Activated CD4-positive, alpha-beta T cell treated with anti-CD3 and anti-CD28 coated beads for 4 hours (primary cell): ENCODE results near the gene NCCRP1.
A peak's percentile ranks its signal among the peaks of the same experiment; 100 is the strongest.
"Not testable (repeated sequence)": the region's sequence is repeated elsewhere in the genome, so short reads cannot be mapped to it uniquely, and the experiment has no call there.

ENCODE experiments used
- DNase-seq, 2 donors: peaks; one replicate each; pipeline ENCODE4 v3.0.0-alpha.2; 2020

NCCRP1 gene

DNA sequence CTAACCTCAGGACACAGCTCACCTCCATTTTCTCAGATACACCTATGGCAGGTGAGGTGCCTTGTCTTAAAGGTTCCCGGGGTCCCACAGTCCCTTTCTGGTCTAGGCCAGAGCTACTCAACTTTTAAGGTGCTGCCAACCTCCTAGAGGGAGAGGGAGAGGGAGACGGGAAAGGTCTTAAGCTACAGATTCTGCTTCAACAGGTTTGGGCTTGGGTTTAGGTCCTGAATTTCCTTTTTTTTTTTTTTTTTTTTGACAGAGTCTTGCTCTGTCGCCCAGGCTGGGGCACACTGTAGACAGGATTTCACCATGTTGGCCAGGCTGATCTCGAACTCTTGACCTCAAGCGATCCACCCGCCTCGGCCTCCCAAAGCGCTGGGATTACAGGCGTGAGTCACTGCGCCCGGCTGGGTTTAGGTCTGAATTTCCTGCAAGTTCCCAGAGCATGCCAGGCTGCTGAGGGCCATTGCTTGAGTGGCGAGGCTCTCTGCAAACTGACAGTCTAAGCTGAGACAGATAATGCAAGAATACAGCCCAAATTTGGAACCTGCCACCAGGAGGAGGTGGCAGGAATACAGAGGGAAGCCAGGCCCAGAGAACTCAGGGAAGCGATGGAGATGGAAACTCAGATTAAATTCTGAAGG lies 15.1 kb downstream of the NCCRP1 start:
- no peak for DNase-seq

DNA sequence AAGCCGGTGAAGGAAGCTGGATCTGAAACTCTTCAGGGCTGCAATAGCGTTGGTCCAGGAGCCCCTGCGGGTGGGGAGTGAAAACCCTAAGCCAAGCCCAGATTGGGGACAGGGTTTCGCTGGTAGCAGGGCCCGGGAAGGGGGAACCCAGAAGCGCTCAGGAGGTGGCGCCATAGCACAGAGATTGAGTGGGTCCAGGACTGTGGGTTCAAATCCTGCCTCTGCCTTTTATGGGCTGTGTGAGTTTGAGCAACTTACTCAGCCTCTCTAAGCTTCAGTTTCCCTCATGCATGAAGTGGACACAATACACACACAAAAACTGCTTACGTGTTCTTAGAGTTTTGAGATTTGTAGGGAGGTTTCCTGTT lies 15.6 kb downstream of the NCCRP1 start:
- peak; percentile 33 to 53 for DNase-seq

DNA sequence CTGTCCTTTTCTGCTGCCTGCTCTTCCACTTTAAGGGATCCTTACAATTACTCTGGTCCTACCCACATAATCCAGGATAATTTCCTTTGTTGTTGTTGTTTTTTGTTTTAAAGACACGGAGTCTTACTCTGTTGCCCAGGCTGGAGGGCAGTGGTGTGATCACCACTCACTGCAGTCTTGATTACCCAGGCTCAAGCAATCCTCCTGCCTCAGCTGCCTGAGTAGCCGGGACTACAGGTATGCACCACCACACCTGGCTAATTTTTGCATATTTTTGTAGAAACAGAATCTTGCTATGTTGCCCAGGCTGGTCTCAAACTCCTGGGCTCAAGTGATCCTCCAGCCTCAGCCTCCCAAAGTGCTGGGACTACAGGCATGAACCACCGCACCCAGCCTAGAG lies 18.6 kb downstream of the NCCRP1 start:
- not testable (repeated sequence) for DNase-seq

- no peak for DNase-seq
These were observed 20.3 kb downstream of the NCCRP1 start for GRCh38 chr19:39217094-39217493.

GRCh38 chr19:39218230-39219007 lies 21.7 kb downstream of the NCCRP1 start:
- DNase-seq = no peak

GRCh38 chr19:39219108-39219507 lies 22.3 kb downstream of the NCCRP1 start:
- DNase-seq = not testable (repeated sequence)

GRCh38 chr19:39223703-39224279 lies 27.0 kb downstream of the NCCRP1 start:
- DNase-seq = no peak

- DNase-seq = no peak
These were observed 28.1 kb downstream of the NCCRP1 start for GRCh38 chr19:39224910-39225309.

DNA sequence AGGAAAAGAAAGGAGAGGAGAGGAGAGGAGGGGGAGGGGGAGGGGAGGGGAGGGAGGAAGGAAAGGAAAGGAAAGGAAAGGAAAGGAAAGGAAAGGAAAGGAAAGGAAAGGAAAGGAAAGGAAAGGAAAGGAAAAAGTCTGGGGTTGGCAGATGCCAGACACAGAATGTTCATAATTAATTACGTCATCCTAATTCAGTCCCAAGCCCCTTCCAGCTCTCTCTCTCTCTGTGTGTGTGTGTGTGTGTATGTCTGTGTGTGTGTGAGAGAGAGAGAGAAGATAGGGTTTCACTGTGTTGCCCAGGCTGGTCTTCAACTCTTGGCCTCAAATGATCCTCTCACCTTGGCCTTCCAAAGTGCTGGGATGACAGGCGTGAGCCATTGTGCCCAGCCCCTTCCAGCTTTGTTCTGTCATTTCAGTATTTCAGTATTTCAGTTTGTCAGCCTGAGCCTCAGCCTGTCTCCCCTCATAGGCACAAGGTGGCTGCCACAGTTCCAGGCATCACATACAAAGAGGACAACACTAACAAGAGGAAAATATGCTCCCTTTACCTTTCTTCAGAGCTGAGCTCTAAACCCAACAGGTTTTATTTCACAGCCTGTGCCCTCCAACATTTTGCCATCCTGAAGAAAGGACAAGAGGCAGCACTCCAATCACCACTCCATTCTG lies 33.5 kb downstream of the NCCRP1 start:
- DNase-seq = no peak

DNA sequence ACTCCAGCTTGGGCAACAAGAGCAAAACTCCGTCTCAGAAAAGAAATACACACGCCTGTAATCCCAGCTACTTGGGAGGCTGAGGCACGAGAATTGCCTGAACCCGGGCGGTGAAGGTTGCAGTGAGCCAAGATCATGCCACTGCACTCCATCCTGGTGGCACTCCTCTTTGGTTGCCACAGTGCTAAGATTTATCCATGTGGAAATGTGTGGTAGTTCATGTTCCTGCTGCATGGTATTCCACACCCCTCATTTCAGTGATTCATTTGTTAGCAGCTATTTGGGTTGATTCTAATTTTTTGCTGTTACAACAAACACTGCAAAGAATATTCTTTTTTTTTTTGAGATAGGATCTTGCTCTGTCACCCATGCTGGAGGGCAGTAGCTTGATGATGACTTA lies 35.9 kb downstream of the NCCRP1 start:
- DNase-seq = no peak

- DNase-seq = peak in 1 of 2 donors; percentile 8
These were observed 39.8 kb downstream of the NCCRP1 start for GRCh38 chr19:39236527-39236926.

DNA sequence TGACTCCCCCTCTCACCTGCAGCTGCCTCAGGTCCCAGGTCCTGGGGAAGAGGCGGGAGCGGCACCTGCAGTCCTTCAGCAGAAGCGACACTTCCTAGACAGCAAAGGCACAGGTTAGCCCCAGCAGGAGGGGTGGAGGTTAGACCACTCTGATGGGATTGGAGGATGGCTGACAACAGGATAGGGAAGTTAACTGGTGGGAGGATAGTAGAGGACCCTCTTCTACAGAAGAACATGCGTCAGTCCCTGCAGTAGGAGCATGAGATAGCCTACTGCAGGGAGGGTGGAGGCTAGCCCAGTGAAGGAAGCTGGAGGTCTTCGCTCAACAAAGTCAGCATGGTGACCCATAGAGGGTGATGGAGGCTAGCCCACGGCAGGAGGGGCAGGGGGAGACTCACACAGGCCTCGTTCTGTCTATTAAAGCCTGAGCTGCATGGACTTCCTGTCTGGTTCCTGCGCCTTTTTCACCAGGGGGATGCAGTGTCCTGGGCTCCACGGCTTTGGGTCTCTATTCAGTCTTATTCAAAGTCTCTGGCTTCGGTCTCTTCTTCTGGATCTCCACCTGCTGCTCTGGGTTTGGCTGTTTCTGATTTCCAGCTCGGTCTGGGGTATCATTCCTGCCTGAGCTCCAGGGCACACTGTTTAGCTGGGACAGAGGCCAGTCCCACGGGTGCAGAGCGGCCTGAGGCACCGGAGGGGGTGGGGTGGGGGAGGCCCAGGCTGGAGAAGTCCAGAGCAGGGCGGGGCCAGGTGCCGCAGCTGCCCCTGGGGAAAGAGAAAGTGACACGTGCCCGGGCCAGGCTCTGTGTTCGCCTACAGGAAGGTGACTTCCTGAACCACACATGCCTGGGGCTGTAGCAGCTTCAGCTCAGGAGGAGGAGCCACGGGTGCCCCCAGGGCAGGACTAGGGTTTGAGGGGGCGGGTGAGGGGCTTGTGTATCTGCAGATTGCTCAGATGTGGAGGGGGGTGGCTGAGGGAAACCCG lies 40.7 kb downstream of the NCCRP1 start:
- peak; percentile 29 to 57 for DNase-seq

- DNase-seq = no peak
These were observed 41.4 kb downstream of the NCCRP1 start for GRCh38 chr19:39238209-39238608.

DNA sequence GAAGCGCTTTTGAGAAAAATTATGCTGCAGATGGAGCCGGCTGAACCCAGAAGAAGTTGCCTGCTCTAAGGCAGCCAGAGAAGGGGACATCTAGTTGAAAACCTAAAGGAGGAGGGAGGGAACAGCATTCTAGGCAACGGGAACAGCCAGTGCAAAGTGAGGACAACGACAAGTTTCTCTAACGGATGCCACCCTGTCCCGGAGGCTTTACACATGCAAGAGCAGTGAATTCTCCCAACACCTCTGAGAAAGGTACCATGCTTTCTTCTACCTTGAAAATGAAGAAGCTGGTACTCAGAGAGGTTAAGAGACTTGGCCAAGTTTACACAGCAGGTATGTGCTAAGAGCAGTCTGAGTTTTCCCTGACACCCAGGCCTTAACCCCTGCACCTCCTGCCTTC lies 42.2 kb downstream of the NCCRP1 start:
- no peak for DNase-seq

- DNase-seq = no peak
These were observed 43.7 kb downstream of the NCCRP1 start for GRCh38 chr19:39240421-39240820.

DNA sequence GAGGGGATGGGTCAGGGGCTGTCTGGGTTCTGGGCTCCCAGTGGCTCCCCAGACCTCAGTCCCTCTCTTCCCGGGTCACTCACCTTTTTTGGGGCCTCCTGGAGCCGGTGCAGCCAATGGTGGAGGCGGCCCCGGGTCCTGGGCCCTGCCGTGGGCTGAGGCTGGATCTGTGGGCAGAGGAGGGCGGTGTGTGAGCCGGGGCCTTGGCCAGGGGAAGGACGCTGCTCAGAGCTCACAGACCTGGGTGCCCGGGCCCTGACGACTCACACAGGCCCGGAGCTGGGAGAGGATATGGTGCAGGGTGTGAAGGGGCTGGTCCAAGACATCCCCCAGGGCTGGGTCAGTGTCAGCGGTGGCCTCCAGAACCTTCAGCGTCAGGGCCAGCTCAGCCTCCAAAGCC lies 47.0 kb downstream of the NCCRP1 start:
- DNase-seq = not testable (repeated sequence)

GRCh38 chr19:39244410-39245100 lies 47.8 kb downstream of the NCCRP1 start, which contains the start of gene IFNL3:
Gene IFNL3, minus strand, starts transcription at chr19:39245006. Its CDS starts 39 bp downstream, at chr19:39244967.
- DNase-seq = not testable (repeated sequence)

GRCh38 chr19:39245166-39245565 lies 48.4 kb downstream of the NCCRP1 start:
- DNase-seq = not testable (repeated sequence)

GRCh38 chr19:39246951-39247669 lies 50.3 kb downstream of the NCCRP1 start:
- DNase-seq = peak; percentile 14 to 22

DNA sequence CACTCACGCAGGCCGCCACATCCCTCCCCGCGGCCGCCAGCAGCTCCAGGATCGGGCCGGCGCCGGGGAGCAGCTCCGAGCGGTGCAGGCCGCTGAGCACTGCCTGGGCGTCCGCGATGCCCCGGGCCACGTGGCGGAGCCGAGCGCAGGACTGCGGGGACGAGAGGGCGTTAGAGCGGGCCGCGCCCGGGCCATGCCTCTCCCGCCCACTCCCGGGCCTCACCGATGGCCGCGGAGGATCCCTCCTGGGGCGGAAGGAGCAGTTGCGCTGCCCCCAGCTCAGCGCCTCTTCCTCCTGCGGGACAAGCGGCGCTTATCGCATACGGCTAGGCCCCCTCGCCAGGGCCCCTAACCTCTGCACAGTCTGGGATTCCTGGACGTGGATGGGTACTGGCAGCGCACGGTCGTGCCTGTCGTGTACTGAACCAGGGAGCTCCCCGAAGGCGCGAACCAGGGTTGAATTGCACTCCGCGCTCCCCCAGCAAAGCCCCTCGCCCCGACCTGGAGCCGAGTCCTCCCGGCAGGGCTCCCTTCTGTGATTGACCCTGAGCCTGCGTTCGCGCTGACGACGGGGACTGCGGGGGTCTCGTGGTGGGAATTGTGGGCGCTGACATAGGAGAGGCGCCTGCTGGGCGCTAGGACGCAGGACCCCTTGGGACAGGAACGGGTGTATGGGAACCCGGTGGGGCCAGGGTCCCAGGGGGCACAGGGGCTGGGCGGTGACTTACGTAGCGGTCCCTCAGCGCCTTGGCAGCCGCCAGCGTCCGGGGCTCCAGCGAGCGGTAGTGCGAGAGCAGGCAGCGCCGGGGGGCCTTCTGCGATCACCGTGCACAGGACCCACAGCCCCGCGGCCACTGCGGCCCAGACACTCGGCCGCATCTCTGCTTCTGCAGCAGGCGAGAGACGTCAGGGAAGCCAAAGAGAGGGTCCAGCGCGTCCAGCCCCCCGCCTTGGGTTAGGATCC lies 51.2 kb downstream of the NCCRP1 start:
- no peak for DNase-seq
